ENCODE data around the gene CCNJL.

CCNJL gene

DNA sequence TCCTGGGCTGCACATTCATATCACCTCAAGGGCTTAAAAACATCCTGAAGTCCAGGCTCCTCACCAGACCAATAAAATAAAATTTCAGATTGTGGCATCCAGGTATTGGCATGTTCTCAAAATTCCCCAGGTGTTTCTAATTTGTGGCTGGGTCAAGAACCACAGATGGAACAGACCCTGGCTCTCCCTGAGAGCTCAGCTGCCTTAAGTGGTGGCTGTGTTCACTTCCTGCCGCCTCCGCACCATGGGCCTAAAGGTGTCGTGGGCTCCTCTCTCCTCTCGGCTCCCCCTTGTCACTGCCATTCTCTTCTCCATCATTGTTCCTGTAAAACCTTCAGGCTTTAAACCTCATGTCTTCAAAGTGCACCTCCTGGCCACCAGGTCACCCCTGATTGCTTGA, 17.8 kb upstream of the CCNJL start:
- H3K9me3 ChIP-seq (ENCODE audit: control insufficient read depth, insufficient read depth, low read length) = no peaks in the 10 kb centered on the region
- H3K36me3 ChIP-seq (ENCODE audit: control insufficient read depth, insufficient read depth, low read length) = no peaks in the 10 kb centered on the region
- H3K27ac ChIP-seq (ENCODE audit: low read depth, low read length) = no peak overlapping the region
- no peaks in the 10 kb centered on the region for H3K27me3 ChIP-seq (ENCODE audit: control insufficient read depth, insufficient read depth, low read length)
- no peak overlapping the region for H3K9ac ChIP-seq (ENCODE audit: low read depth, low read length)
- H3K4me3 ChIP-seq (ENCODE audit: low read depth, low read length) = no peak overlapping the region
- no peaks in the 10 kb centered on the region for H3K4me1 ChIP-seq (ENCODE audit: control insufficient read depth, insufficient read depth, low read length)

DNA sequence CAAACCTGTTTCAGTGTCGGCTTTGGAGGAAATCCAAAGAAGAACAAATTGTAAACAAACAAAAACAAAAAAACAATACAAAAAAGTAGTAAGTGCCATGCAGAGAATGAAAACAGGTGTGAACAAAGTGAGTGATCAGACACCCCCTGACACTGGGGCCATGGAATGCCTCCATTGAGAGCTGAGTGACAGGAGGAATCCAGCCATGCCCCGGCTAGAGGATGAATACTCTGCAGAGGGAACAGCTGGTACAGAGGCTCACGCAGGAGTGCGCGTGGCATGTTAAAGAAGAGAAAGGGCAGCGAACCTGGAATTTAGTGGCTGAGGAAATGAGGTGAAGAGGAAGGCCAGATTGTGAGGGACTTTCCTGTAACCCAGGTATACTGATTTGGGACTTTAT, 15.5 kb upstream of the CCNJL start:
- Histone ChIP-seq H3K4me3 (ENCODE audit: low read depth, low read length) (no peak overlapping the region), H3K9ac (ENCODE audit: low read depth, low read length) (no peak overlapping the region), H3K27me3 (ENCODE audit: control insufficient read depth, insufficient read depth, low read length) (no peaks in the 10 kb centered on the region), H3K36me3 (ENCODE audit: control insufficient read depth, insufficient read depth, low read length) (no peaks in the 10 kb centered on the region), H3K4me1 (ENCODE audit: control insufficient read depth, insufficient read depth, low read length) (no peaks in the 10 kb centered on the region), H3K9me3 (ENCODE audit: control insufficient read depth, insufficient read depth, low read length) (no peaks in the 10 kb centered on the region), H3K27ac (ENCODE audit: low read depth, low read length) (no peak overlapping the region)

DNA sequence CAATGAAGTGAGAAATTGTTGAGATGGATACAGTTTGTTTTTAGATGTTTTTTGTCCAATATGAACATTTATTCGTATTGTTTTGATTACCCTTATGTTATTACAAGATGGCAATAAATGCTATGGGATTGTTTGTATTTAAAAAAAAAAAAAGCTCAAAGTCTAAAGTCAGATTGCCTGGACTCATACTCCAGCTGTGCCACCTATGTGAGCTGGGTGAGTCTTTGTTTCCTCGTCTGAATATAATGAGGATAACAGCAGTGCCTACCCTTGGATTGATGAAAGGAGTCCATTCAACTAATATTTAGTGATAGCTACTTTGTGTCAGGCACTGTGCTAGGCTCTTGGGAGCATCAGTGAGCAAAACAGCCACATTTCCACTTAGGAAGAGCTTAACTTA, 14.6 kb upstream of the CCNJL start:
- H3K4me1 ChIP-seq (ENCODE audit: control insufficient read depth, insufficient read depth, low read length) = no peaks in the 10 kb centered on the region
- H3K4me3 ChIP-seq (ENCODE audit: low read depth, low read length) = no peak overlapping the region
- no peak overlapping the region for H3K27ac ChIP-seq (ENCODE audit: low read depth, low read length)
- H3K27me3 ChIP-seq (ENCODE audit: control insufficient read depth, insufficient read depth, low read length) = no peaks in the 10 kb centered on the region
- no peak overlapping the region for H3K9ac ChIP-seq (ENCODE audit: low read depth, low read length)
- H3K9me3 ChIP-seq (ENCODE audit: control insufficient read depth, insufficient read depth, low read length) = no peaks in the 10 kb centered on the region
- H3K36me3 ChIP-seq (ENCODE audit: control insufficient read depth, insufficient read depth, low read length) = no peaks in the 10 kb centered on the region

DNA sequence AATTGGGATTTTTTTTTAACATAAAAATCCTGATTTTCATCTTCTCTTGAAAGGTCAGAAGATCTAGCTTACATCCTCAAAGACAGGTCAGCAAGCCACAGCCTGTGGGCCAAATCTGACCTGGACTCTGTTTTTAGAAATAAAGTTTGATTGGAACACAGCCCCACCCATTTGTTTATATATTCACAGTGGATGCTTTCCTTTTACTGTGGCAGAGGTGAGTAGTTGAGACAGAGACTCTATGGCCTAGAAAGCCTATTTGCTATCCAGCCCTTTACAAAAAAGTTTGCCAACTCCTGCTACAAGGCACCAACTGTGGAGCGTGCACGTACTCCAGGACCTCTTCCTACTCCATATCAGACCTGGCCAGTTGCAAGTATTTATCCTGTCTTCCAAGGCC, 13.4 kb upstream of the CCNJL start:
- Histone ChIP-seq H3K4me3 (ENCODE audit: low read depth, low read length) (no peak overlapping the region), H3K9me3 (ENCODE audit: control insufficient read depth, insufficient read depth, low read length) (no peaks in the 10 kb centered on the region), H3K9ac (ENCODE audit: low read depth, low read length) (no peak overlapping the region), H3K36me3 (ENCODE audit: control insufficient read depth, insufficient read depth, low read length) (no peaks in the 10 kb centered on the region), H3K27ac (ENCODE audit: low read depth, low read length) (no peak overlapping the region), H3K4me1 (ENCODE audit: control insufficient read depth, insufficient read depth, low read length) (no peaks in the 10 kb centered on the region), H3K27me3 (ENCODE audit: control insufficient read depth, insufficient read depth, low read length) (no peaks in the 10 kb centered on the region)

DNA sequence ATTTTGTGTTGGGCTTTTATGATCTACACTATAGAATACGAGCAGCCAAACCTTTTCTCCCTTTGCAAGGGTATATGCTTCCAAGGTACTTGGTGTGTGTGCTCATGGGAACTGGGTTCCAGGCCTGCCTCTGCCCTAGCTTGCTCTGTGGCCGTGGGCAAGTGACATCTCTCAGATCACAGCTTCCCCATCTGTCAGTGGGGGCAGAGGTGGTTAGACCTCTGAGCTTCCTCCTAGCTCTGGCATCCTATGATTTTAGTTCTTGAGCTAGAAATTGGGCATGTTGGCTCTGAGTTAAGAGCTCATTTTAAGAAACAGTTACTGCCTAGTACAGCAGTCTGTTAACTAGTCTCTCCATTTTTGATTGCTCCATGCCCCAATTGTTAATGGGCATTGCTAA, 12.5 kb upstream of the CCNJL start:
- Histone ChIP-seq H3K4me1 (ENCODE audit: control insufficient read depth, insufficient read depth, low read length) (no peaks in the 10 kb centered on the region), H3K9ac (ENCODE audit: low read depth, low read length) (no peak overlapping the region), H3K4me3 (ENCODE audit: low read depth, low read length) (no peak overlapping the region), H3K27ac (ENCODE audit: low read depth, low read length) (no peak overlapping the region), H3K27me3 (ENCODE audit: control insufficient read depth, insufficient read depth, low read length) (no peaks in the 10 kb centered on the region), H3K36me3 (ENCODE audit: control insufficient read depth, insufficient read depth, low read length) (no peaks in the 10 kb centered on the region), H3K9me3 (ENCODE audit: control insufficient read depth, insufficient read depth, low read length) (no peaks in the 10 kb centered on the region)

DNA sequence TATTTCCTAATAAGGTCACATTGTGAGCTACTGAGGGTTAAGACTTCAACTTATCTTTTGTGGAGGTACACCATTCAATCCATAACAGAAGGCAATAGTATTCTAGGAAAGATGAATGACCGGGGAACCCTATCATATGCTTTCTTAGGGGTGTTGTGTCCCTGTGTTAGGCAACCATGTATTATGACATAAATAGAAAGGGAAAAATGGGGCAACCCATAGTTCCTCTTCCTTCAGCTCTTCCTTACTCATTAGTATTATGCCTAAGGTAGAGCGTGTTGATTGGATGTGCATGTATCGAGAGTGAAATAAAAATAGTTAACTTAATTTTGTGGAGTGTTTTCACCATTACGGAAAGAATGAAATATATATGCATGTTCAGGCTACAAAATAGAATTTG, 6.0 kb upstream of the CCNJL start:
- Histone ChIP-seq H3K27me3 (ENCODE audit: control insufficient read depth, insufficient read depth, low read length) (no peaks in the 10 kb centered on the region), H3K36me3 (ENCODE audit: control insufficient read depth, insufficient read depth, low read length) (no peaks in the 10 kb centered on the region), H3K27ac (ENCODE audit: low read depth, low read length) (no peak overlapping the region), H3K9ac (ENCODE audit: low read depth, low read length) (no peak overlapping the region), H3K4me3 (ENCODE audit: low read depth, low read length) (no peak overlapping the region), H3K9me3 (ENCODE audit: control insufficient read depth, insufficient read depth, low read length) (no peaks in the 10 kb centered on the region), H3K4me1 (ENCODE audit: control insufficient read depth, insufficient read depth, low read length) (peaks cover 18% of the 10 kb centered on the region)

DNA sequence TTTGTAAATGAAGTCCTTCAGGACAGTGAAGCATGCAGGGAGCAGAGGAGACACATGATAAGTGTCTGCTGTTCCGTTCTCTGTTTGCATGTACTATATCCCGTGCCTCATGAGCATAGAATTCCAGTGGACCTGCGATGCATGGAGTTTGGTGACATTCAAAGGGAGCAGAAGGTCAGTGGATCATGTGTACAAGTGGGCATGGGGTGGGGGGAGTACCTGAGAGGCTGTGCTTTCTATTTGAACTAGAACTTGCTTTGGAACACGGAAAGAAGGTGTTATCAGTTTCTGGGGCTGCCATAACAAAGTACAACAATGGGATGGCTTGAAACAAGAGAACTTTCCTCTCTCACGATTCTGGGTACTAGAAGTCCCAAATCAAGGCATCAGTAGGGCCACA, 5.1 kb upstream of the CCNJL start:
- Histone ChIP-seq H3K36me3 (ENCODE audit: control insufficient read depth, insufficient read depth, low read length) (no peaks in the 10 kb centered on the region), H3K9ac (ENCODE audit: low read depth, low read length) (no peak overlapping the region), H3K4me1 (ENCODE audit: control insufficient read depth, insufficient read depth, low read length) (peaks cover 24% of the 10 kb centered on the region), H3K4me3 (ENCODE audit: low read depth, low read length) (no peak overlapping the region), H3K9me3 (ENCODE audit: control insufficient read depth, insufficient read depth, low read length) (no peaks in the 10 kb centered on the region), H3K27me3 (ENCODE audit: control insufficient read depth, insufficient read depth, low read length) (no peaks in the 10 kb centered on the region), H3K27ac (ENCODE audit: low read depth, low read length) (no peak overlapping the region)

DNA sequence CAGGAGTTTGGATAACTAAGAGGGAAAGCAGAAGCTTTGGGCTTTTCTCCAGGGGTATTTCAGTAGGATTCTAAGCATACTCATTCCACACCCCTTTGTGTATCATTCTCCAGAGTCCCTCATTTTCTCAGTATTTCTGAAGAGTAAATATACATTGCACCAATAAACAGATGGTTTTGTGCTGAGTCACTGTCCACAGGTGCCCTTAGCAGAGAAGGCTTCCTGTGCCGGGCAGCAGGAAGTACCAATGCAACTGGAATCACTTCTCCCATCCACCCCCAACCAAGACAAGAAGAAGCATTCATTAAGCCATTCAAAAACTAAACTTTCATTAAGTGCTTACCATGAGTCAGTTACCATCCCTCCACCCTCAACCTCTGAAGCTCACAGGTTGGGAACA, 3.6 kb upstream of the CCNJL start:
- H3K4me1 ChIP-seq (ENCODE audit: control insufficient read depth, insufficient read depth, low read length) = peaks cover 29% of the 10 kb centered on the region
- H3K4me3 ChIP-seq (ENCODE audit: low read depth, low read length) = no peak overlapping the region
- no peaks in the 10 kb centered on the region for H3K9me3 ChIP-seq (ENCODE audit: control insufficient read depth, insufficient read depth, low read length)
- no peak overlapping the region for H3K9ac ChIP-seq (ENCODE audit: low read depth, low read length)
- H3K36me3 ChIP-seq (ENCODE audit: control insufficient read depth, insufficient read depth, low read length) = no peaks in the 10 kb centered on the region
- H3K27me3 ChIP-seq (ENCODE audit: control insufficient read depth, insufficient read depth, low read length) = no peaks in the 10 kb centered on the region
- H3K27ac ChIP-seq (ENCODE audit: low read depth, low read length) = peak overlapping the region; percentile 73

DNA sequence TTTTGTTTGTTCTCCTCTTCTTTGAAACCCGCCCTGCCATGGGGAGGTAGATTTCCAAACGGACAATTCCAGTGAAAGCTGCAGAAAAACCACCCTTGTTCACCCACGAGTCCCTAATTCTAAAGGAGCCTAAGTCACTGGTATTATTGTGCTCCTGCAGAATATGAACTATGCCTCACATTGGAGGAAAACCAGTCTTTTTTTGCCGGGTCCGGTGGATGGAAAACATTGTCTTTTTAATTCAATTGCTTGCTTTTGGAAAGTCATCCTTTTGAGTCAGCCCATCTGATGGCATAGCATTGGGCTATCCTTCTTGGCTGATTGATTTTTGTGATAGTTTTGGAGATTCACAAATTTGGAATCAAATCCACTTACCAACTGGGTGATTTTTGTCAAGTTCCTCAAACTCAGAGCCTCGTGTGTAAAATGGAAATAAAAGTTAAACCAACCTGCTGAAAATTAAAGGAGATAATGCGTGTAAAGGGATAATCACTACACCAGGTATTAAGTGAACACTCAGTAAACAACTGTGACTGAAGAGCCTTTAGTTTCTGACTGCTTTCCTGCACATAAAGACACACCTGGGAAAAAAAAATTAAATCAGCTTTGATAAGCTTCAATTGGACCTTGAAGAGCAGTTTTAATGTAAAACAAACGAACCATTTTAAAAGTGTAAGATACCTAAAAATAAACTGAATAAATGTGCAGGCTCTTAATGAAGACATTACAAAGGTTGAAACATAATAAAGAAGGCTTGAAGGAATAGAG, 780 bp upstream of the CCNJL start:
- peaks cover 35% of the 10 kb centered on the region for H3K4me1 ChIP-seq (ENCODE audit: control insufficient read depth, insufficient read depth, low read length)
- H3K9ac ChIP-seq (ENCODE audit: low read depth, low read length) = peak overlapping the region; percentile 82
- H3K4me3 ChIP-seq (ENCODE audit: low read depth, low read length) = peak overlapping the region; percentile 90
- H3K27me3 ChIP-seq (ENCODE audit: control insufficient read depth, insufficient read depth, low read length) = no peaks in the 10 kb centered on the region
- H3K9me3 ChIP-seq (ENCODE audit: control insufficient read depth, insufficient read depth, low read length) = no peaks in the 10 kb centered on the region
- peak overlapping the region; percentile 84 for H3K27ac ChIP-seq (ENCODE audit: low read depth, low read length)
- peaks cover 24% of the 10 kb centered on the region for H3K36me3 ChIP-seq (ENCODE audit: control insufficient read depth, insufficient read depth, low read length)

DNA sequence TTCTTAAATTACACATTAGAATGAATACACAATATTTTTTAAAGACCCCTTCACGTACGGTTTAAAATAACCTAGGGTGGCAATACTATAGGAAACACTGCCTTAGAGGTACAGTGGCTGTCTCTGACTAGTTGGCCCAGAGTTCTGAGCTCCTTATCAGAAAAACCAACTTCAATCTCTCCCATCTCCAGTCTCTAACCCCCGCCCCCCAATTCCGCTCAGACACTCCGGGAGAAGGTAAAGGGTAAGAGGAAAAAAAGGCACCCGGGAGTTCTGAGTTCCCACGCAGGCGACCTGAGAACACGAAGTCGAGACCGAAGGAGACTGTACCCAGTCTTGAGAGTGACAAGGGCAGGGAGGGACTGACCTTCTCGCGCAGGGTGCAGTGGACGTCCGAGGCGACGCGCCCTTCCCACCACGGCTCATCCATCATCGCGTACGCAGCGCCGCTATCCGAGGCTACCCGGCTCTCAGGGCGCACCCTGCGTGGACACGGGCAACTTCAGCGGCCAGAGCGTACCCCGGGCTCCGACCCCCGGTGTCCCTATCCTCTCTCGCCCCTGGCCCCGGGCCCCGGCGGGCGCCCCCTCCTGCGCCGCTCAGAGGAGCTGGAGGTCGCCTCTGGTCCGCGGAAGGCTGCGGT, 752 bp downstream of the CCNJL start:
- peaks cover 39% of the 10 kb centered on the region for H3K36me3 ChIP-seq (ENCODE audit: control insufficient read depth, insufficient read depth, low read length)
- peak overlapping the region; percentile 81 for H3K9ac ChIP-seq (ENCODE audit: low read depth, low read length)
- peak overlapping the region; percentile 84 for H3K27ac ChIP-seq (ENCODE audit: low read depth, low read length)
- no peaks in the 10 kb centered on the region for H3K9me3 ChIP-seq (ENCODE audit: control insufficient read depth, insufficient read depth, low read length)
- no peaks in the 10 kb centered on the region for H3K27me3 ChIP-seq (ENCODE audit: control insufficient read depth, insufficient read depth, low read length)
- peaks cover 35% of the 10 kb centered on the region for H3K4me1 ChIP-seq (ENCODE audit: control insufficient read depth, insufficient read depth, low read length)
- H3K4me3 ChIP-seq (ENCODE audit: low read depth, low read length) = peak overlapping the region; percentile 90

DNA sequence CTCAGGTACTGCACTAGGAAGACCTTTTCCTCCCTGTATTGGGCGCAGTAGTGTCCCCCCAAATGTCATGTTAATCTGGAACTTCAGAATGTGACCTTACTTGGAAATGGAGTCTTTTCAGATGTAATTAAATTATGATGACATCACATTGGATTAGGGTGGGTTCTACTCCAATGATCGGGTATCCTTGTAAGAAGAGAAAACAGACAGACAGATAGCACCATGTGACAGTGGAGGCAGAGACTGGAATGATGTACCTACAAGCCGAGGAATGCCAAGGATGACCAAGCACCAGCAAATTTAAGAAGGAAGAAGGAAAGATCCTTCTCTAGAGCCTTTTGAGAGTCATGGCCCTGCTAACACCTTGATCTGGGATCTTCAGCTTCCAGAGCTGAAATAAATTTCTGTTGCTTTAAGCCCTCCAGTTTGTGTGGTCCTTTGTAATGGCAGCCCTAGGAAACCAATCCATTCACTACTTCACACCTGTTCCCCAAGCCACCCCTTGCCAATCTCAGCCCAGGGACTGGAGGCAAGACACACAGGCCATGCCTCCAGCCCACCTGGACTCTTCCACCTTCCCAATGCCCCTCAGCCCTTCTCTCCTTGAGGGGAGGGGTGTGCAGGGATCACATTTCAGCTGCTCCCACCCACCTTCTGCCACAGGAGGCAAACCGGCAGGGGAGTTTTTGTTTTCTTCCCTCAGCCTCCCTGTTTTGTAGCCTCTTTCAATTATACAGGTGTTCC, 1.6 kb downstream of the CCNJL start:
- H3K27me3 ChIP-seq (ENCODE audit: control insufficient read depth, insufficient read depth, low read length) = no peaks in the 10 kb centered on the region
- H3K9ac ChIP-seq (ENCODE audit: low read depth, low read length) = no peak overlapping the region
- H3K9me3 ChIP-seq (ENCODE audit: control insufficient read depth, insufficient read depth, low read length) = no peaks in the 10 kb centered on the region
- peaks cover 26% of the 10 kb centered on the region for H3K4me1 ChIP-seq (ENCODE audit: control insufficient read depth, insufficient read depth, low read length)
- peak overlapping the region; percentile 90 for H3K4me3 ChIP-seq (ENCODE audit: low read depth, low read length)
- H3K27ac ChIP-seq (ENCODE audit: low read depth, low read length) = no peak overlapping the region
- peaks cover 43% of the 10 kb centered on the region for H3K36me3 ChIP-seq (ENCODE audit: control insufficient read depth, insufficient read depth, low read length)
